SH-SY5Y (cell line): ENCODE results near the gene RGS12.

Source experiments
- GATA2 ChIP-seq: IDR thresholded peaks from 2 replicates; pipeline ENCODE4 v1.6.1; 2011; ENCODE audit warnings: mild to moderate bottlenecking, low read depth, low read length
- GATA3 ChIP-seq: IDR thresholded peaks from 2 replicates; pipeline ENCODE4 v1.6.1; 2011; ENCODE audit warnings: low read depth, mild to moderate bottlenecking, low read length, moderate library complexity

RGS12 gene

DNA sequence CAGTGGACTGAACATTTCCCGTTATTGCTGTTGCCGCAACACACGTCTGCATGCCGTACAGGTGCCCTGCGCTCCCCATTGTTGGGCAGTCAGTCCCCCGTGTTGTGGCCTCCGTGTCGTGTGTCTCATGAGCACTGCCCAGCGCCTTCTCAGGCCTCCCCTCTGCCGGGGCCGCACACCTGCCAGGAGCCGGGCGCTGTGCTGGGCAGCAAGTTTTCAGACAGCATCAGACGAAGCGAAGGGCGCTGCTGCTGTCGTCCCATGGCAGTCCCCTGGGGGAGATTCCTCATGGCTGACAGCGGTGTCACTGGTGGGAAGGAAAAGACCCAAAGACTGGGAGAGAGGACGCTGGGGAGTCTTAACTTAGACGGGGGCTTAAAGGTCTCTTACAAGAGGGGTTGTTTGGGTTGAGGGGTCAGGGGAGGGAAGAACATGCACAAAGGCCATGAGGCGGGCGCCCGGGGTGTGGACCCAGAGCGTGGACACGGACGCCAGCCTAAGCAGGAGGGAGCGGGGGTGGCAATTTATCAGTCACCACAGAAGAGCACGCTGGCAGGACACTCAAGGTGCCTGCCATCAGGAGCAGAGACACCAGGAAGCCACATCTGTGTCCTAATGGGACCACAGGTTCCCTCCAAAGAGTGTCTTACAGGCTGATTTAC lies 47.3 kb downstream of the RGS12 start:
- TF ChIP-seq GATA3 = no peak
- no peak for TF ChIP-seq GATA2

GRCh38 chr4:3340700-3341083 lies 47.9 kb downstream of the RGS12 start:
- no peak for TF ChIP-seq GATA2
- TF ChIP-seq GATA3 = no peak

DNA sequence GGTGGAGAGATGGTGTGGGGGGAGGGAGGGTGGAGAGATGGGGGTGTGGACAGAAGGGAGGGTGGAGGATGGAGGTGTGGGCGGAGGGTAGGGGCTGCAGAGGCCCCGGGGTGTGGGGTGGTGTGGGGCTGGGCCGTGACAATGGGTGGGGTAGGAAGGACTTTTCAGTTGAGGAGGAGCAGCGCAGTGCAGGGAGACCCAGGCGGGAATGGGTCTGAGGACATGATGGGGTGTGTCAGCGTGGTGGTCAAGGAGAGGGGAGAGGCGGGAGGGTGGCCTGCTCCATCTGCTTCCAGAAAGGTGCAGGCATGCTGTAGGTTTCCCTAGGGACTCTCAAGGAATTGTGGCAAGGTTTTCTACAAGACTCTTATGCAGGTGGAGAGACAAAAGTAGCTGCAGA lies 48.9 kb downstream of the RGS12 start:
- TF ChIP-seq GATA3 (no peak), GATA2 (no peak)

- TF ChIP-seq GATA2 (no peak), GATA3 (no peak)
Measured at GRCh38 chr4:3342182-3342854, 49.5 kb downstream of the RGS12 start.
